Central memory CD8-positive, alpha-beta T cell (primary cell): ENCODE data around the gene CBLB.

Source experiments
- ATAC-seq: fragments of 150-1000 bp; cut with Tn5 transposase; replicated peaks from 2 replicates; pipeline ENCODE4 v1.10.0; 2022; ENCODE audit warnings: mild to moderate bottlenecking, moderate FRiP score, moderate number of reproducible peaks; ENCODE audit not compliant: poor library complexity, severe bottlenecking; ENCODE audit errors: extremely low read depth
- DNase-seq, 2 donors: peaks; one replicate each; pipeline ENCODE4 v3.0.0; 2021; ENCODE audit warnings: low spot score in 2 of 2
- H3K27ac Mint-ChIP-seq: one replicate; pipeline ENCODE4 v1.8.0; 2022; ENCODE audit warnings: low read depth, mild to moderate bottlenecking, moderate library complexity, mixed read lengths
- H3K27me3 Mint-ChIP-seq: one replicate; pipeline ENCODE4 v1.8.0; 2022; ENCODE audit warnings: mixed read lengths
- H3K36me3 Mint-ChIP-seq: one replicate; pipeline ENCODE4 v1.8.0; 2022; ENCODE audit warnings: mild to moderate bottlenecking, moderate library complexity, mixed read lengths; ENCODE audit not compliant: insufficient read depth
- H3K4me1 Mint-ChIP-seq: one replicate; pipeline ENCODE4 v1.8.0; 2022; ENCODE audit warnings: mixed read lengths
- H3K4me3 Mint-ChIP-seq: one replicate; pipeline ENCODE4 v1.8.0; 2022; ENCODE audit warnings: mild to moderate bottlenecking, moderate library complexity, mixed read lengths
- H3K9me3 Mint-ChIP-seq: one replicate; pipeline ENCODE4 v1.8.0; 2022; ENCODE audit warnings: mixed read lengths

Gene CBLB

DNA sequence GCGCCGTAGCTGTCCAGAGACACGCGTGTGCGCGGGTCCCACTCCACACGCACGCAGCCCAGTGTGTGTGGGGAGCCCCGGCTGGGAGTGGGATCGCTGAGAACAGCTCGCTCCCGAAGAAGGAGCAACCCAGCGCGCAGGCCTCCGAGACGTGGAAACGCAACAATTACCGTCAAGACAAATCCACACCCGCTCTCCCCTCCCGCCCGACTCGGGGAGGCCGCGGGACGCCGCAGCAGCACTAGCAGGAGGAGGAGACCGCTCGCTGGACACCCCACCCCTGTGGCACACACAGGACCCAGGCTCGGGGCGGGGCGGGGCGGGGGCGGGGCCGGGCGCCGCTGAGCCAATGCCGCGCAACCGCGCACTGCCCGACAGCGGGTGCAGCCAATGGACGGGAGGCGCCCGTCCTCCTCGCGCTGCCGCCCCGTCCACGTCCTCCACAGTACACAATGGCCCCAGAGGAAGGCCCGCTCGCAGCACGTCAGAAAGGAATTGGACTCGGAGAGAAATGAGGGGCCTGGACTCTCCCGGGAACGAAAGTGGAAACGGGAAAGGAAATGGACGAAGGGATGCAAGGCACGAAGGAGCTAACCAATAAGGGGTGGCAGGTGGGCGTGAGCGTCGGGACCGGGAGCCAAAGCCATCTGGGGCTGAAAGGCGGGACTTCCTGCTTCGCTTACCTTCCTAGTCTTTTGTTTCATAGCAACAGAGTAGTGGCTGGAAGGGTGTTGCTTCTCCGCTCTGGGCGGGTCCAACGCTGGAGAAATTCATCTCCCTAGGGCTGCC is at the start of gene CBLB:
CBLB (minus strand) TSS at position 271 of the 789 bp plus-strand sequence. CDS start 1,435 bp downstream, outside the sequence.
- H3K4me3 Mint-ChIP-seq: peak within 1 kb of the TSS; percentile 96
- DNase-seq (peak; percentile 74 to 77), ATAC-seq (peak; percentile 87)
- no peaks in the 10 kb centered on the region for H3K27me3 Mint-ChIP-seq
- peaks cover 47% of the 10 kb centered on the region for H3K4me1 Mint-ChIP-seq
- H3K36me3 Mint-ChIP-seq: peaks cover 46% of the 10 kb centered on the region
- peak within 1 kb of the TSS; percentile 97 for H3K27ac Mint-ChIP-seq
- H3K9me3 Mint-ChIP-seq: no peaks in the 10 kb centered on the region

- peaks cover 13% of the 10 kb centered on the region for H3K4me1 Mint-ChIP-seq
- H3K27ac Mint-ChIP-seq: no peak overlapping the region
- no peaks in the 10 kb centered on the region for H3K27me3 Mint-ChIP-seq
- DNase-seq (no peak), ATAC-seq (no peak)
- peaks cover 15% of the 10 kb centered on the region for H3K9me3 Mint-ChIP-seq
- H3K4me3 Mint-ChIP-seq: no peak overlapping the region
- H3K36me3 Mint-ChIP-seq: peaks cover 3% of the 10 kb centered on the region
These were observed 48.0 kb upstream of the CBLB start for GRCh38 chr3:105916767-105917166.

GRCh38 chr3:105915524-105915923 is 46.7 kb upstream of the CBLB start:
- H3K36me3 Mint-ChIP-seq: no peaks in the 10 kb centered on the region
- H3K4me1 Mint-ChIP-seq: peaks cover 13% of the 10 kb centered on the region
- H3K4me3 Mint-ChIP-seq: no peak overlapping the region
- no peak overlapping the region for H3K27ac Mint-ChIP-seq
- ATAC-seq: no peak
- H3K9me3 Mint-ChIP-seq: peaks cover 12% of the 10 kb centered on the region
- DNase-seq: no peak
- no peaks in the 10 kb centered on the region for H3K27me3 Mint-ChIP-seq

GRCh38 chr3:105913616-105914015 is 44.8 kb upstream of the CBLB start:
- ATAC-seq (no peak), DNase-seq (no peak)
- Mint-ChIP-seq H3K36me3 (no peaks in the 10 kb centered on the region), H3K9me3 (no peaks in the 10 kb centered on the region), H3K27ac (no peak overlapping the region), H3K4me3 (no peak overlapping the region), H3K27me3 (no peaks in the 10 kb centered on the region), H3K4me1 (no peaks in the 10 kb centered on the region)

GRCh38 chr3:105912891-105913290 is 44.1 kb upstream of the CBLB start:
- no peaks in the 10 kb centered on the region for H3K36me3 Mint-ChIP-seq
- ATAC-seq (no peak), DNase-seq (no peak)
- H3K4me1 Mint-ChIP-seq: no peaks in the 10 kb centered on the region
- H3K27me3 Mint-ChIP-seq: no peaks in the 10 kb centered on the region
- no peak overlapping the region for H3K27ac Mint-ChIP-seq
- no peak overlapping the region for H3K4me3 Mint-ChIP-seq
- H3K9me3 Mint-ChIP-seq: no peaks in the 10 kb centered on the region

DNA sequence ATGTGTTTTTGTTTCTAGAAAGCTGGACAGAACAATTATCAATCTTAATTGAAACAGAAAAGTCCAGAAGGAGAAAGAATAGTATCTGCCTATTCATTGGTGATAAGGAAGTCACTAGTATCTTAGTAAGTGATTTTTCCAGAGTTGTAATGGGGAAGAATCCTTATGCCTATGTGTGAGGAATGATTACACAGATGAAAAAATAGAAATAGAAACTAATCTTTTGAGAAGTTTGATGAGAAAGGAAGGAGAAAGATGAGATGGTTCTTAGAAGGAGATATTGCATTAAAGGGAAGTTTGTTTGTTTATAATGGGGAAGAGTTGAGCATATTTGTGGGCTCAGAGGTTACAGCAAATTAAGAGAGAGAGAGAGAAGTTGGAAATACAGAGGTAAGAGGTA is 42.7 kb upstream of the CBLB start:
- Mint-ChIP-seq H3K9me3 (no peaks in the 10 kb centered on the region), H3K27ac (no peak overlapping the region), H3K36me3 (no peaks in the 10 kb centered on the region), H3K27me3 (no peaks in the 10 kb centered on the region), H3K4me1 (no peaks in the 10 kb centered on the region), H3K4me3 (no peak overlapping the region)
- DNase-seq (no peak), ATAC-seq (no peak)

DNA sequence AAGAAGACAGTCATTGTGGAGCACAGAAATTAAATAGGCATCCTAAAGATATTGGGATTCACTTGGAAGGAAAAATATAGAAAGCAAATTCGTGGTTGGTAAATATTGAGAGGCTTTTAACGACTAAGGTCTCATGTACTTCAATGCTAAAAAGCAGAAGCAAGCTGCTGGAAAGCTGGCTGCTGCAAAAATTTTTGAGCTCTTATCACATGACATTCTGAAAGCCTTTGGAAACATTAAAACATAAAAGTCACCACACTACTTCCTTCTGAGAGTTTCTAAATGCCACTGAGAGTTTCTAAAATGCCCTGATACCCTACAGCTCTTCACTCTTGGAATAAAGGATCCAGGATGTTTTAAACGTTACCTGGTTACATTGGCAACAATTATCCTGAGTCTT is 39.0 kb upstream of the CBLB start:
- Mint-ChIP-seq H3K36me3 (no peaks in the 10 kb centered on the region), H3K4me3 (no peak overlapping the region), H3K4me1 (no peaks in the 10 kb centered on the region), H3K27ac (no peak overlapping the region), H3K9me3 (no peaks in the 10 kb centered on the region), H3K27me3 (no peaks in the 10 kb centered on the region)
- ATAC-seq (no peak), DNase-seq (no peak)

GRCh38 chr3:105906836-105907235 is 38.0 kb upstream of the CBLB start:
- Mint-ChIP-seq H3K27ac (no peak overlapping the region), H3K27me3 (no peaks in the 10 kb centered on the region), H3K4me1 (no peaks in the 10 kb centered on the region), H3K36me3 (no peaks in the 10 kb centered on the region), H3K4me3 (no peak overlapping the region), H3K9me3 (no peaks in the 10 kb centered on the region)
- ATAC-seq (no peak), DNase-seq (no peak)

DNA sequence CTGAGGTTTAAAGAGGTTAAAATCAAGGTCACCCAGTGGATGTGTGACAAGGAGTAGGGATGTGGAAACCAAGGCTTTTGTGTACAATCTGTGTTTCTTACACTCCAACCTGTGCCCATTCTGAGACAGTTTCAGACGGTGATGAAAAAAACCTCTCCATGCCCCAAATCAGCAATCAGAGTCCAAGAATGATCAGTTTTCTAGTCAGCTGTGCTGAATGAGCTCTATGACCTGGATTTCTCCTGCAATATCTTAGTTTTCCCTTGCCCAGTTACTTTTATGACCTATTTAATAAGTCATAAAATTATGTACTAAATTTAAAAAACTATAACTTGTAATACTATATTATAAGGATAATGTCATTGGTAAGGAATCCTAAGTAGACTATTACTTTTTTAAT is 37.5 kb upstream of the CBLB start:
- Mint-ChIP-seq H3K4me1 (no peaks in the 10 kb centered on the region), H3K9me3 (no peaks in the 10 kb centered on the region), H3K27me3 (no peaks in the 10 kb centered on the region), H3K27ac (no peak overlapping the region), H3K36me3 (no peaks in the 10 kb centered on the region), H3K4me3 (no peak overlapping the region)
- ATAC-seq (no peak), DNase-seq (no peak)

DNA sequence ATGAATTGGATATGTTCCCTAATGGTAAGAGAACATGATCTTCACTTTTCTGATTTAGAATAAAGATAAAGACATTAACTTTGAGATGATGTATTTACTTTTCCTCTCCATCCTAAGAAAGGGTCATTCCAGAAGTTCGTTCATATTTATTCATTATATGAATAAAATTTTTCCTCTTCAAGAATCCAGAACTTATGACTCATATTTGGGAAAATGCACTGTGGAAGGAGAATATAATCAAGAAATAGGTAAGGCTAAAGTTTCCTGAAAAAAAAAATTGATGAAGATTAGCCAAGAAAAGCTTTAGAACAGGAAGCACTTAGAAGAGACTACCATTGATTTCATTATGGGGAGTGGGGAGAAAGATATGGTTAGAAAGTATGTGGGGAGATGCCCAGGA is 36.5 kb upstream of the CBLB start:
- Mint-ChIP-seq H3K4me1 (no peaks in the 10 kb centered on the region), H3K4me3 (no peak overlapping the region), H3K27ac (no peak overlapping the region), H3K27me3 (no peaks in the 10 kb centered on the region), H3K9me3 (no peaks in the 10 kb centered on the region), H3K36me3 (no peaks in the 10 kb centered on the region)
- DNase-seq (no peak), ATAC-seq (no peak)

- Mint-ChIP-seq H3K27me3 (no peaks in the 10 kb centered on the region), H3K4me1 (no peaks in the 10 kb centered on the region), H3K27ac (no peak overlapping the region), H3K36me3 (no peaks in the 10 kb centered on the region), H3K9me3 (no peaks in the 10 kb centered on the region), H3K4me3 (no peak overlapping the region)
- DNase-seq (no peak), ATAC-seq (no peak)
These were observed 36.0 kb upstream of the CBLB start for GRCh38 chr3:105904678-105905284.

DNA sequence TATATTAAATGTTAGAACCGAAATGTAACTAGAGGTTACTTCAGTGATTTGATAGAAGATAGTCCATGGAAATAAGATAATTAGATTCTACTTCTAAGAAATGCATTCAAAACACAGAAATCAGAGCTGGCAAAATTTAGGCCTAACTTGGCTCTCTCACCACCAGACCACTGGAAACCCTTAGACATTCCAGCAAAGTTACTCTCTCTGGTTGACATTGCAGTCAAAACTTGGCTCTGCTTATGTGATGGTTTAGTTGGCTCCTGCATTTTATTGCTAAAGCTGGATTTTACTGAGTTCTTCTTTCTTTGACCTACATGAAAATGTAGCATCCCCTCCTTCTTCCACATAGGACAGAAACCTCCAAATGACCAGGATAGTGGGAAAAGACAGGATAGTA is 35.4 kb upstream of the CBLB start:
- Mint-ChIP-seq H3K27ac (no peak overlapping the region), H3K4me1 (no peaks in the 10 kb centered on the region), H3K27me3 (no peaks in the 10 kb centered on the region), H3K4me3 (no peak overlapping the region), H3K9me3 (no peaks in the 10 kb centered on the region), H3K36me3 (no peaks in the 10 kb centered on the region)
- DNase-seq (no peak), ATAC-seq (no peak)

DNA sequence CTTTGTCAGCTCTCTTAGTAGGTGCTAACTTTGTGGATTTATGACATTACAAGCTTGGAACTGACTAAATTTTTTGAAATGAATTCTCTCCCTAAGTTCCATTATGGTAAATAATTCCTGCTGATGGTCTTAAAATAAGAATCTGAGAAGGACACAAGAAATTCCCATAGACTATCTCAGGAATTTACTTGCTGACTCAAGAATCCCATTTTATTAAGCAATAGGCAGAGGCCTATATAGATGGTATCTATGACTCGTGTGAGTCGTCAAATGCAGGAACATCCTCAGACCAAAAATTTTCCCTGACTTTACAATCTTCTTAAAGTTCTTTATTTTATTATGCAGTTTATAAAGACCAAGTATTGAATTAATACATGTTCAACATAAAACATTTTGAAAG is 30.7 kb upstream of the CBLB start:
- H3K4me1 Mint-ChIP-seq: no peaks in the 10 kb centered on the region
- H3K4me3 Mint-ChIP-seq: no peak overlapping the region
- H3K27me3 Mint-ChIP-seq: no peaks in the 10 kb centered on the region
- no peak for DNase-seq
- H3K9me3 Mint-ChIP-seq: no peaks in the 10 kb centered on the region
- no peak for ATAC-seq
- H3K27ac Mint-ChIP-seq: no peak overlapping the region
- no peaks in the 10 kb centered on the region for H3K36me3 Mint-ChIP-seq
